Endothelial cell of umbilical vein (primary cell): ENCODE results near the gene VEGFA.

Experiments used
- EZH2 ChIP-seq: IDR thresholded peaks from 2 replicates; pipeline ENCODE4 v1.6.1; 2012; ENCODE audit warnings: borderline replicate concordance, low read depth, mild to moderate bottlenecking, moderate library complexity, low read length, inconsistent platforms; ENCODE audit not compliant: severe bottlenecking
- TF ChIP-seq, protein P1 (sequence below), 2 donors: IDR thresholded peaks; 1 replicate in 1 of 2; 2 replicates in 1 of 2; pipeline ENCODE4 v1.5.1; 2011; ENCODE audit warnings: low read length in 2 of 2, mild to moderate bottlenecking in 2 of 2, moderate library complexity in 2 of 2, control low read depth in 1 of 2, inconsistent platforms in 1 of 2, low read depth in 1 of 2; ENCODE audit not compliant: insufficient read depth in 1 of 2; ENCODE audit errors: extremely low read depth in 1 of 2

DNA sequence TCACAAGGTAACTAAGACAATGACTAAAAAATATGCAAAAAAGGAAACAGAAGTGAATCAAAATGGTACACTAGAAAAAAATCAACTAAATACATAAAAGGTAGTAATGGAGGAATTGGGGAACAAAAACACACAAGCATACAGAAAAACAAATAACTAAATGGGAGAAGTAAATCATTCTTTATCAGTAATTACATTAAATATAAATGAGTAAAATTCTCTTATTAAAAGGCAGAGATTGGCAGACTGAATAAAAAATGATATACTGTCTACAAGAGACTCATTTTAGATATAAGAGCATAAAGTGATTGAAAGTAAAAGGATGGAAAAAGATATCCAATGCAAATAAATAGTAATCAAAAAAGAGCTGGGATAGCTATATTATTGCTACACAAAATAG lies 39.4 kb upstream of the VEGFA start:
- TF ChIP-seq EZH2, result no peak
- TF ChIP-seq, protein P1, sequence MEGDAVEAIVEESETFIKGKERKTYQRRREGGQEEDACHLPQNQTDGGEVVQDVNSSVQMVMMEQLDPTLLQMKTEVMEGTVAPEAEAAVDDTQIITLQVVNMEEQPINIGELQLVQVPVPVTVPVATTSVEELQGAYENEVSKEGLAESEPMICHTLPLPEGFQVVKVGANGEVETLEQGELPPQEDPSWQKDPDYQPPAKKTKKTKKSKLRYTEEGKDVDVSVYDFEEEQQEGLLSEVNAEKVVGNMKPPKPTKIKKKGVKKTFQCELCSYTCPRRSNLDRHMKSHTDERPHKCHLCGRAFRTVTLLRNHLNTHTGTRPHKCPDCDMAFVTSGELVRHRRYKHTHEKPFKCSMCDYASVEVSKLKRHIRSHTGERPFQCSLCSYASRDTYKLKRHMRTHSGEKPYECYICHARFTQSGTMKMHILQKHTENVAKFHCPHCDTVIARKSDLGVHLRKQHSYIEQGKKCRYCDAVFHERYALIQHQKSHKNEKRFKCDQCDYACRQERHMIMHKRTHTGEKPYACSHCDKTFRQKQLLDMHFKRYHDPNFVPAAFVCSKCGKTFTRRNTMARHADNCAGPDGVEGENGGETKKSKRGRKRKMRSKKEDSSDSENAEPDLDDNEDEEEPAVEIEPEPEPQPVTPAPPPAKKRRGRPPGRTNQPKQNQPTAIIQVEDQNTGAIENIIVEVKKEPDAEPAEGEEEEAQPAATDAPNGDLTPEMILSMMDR (IDR thresholded peaks at IDR 0.05; ENCODE audit: extremely low read depth in 1 of 2, insufficient read depth in 1 of 2, low read depth in 1 of 2, low read length in 2 of 2), result no peak
